Caco-2 (cell line): ENCODE data around the gene LTO1. TPM values are rescaled to one million over a fixed set of nuclear protein-coding genes. Genes with fewer than 3 reads are reported as not detected.

Source experiments
- BruUV-seq: library from RNA; stranded (reverse); fragments of 400-500 nt; replicated peaks from 2 replicates; lab custom pipeline; 2021; lab: Mats Ljungman, UMichigan
- CTCF ChIA-PET: fragments of 300-600 bp; sonication (Branson Sonifier 250); formaldehyde crosslinking; loops from one replicate; lab custom pipeline; 2022; ENCODE audit warnings: antibody characterized with exemption; lab: Charles Lee
- POLR2A ChIA-PET: fragments of 300-600 bp; sonication (Branson Sonifier 250); formaldehyde crosslinking; loops from one replicate; lab custom pipeline; 2022; ENCODE audit warnings: antibody characterized with exemption; lab: Charles Lee
- DNase-seq, 2 experiments: peaks; one replicate each; pipeline versions ENCODE4 v3.0.0 to v3.0.0-alpha.2; 2020 to 2022
- H3K27me3 ChIP-seq: replicated peaks from 2 replicates; pipeline ENCODE4 v1.6.0; 2011; ENCODE audit warnings: low read length; ENCODE audit not compliant: control insufficient read depth, insufficient read depth
- H3K36me3 ChIP-seq: 2 replicates; pipeline ENCODE4 v1.5.1; 2011; ENCODE audit warnings: low read length; ENCODE audit not compliant: control insufficient read depth, insufficient read depth
- H3K4me1 ChIP-seq: fragments of 250-450 bp; sonication (Bioruptor Pico); 2 replicates; pipeline ENCODE4 v1.5.1; 2020; ENCODE audit warnings: mild to moderate bottlenecking
- H3K4me3 ChIP-seq: 2 replicates; pipeline ENCODE4 v1.5.1; 2011; ENCODE audit warnings: low read depth, mild to moderate bottlenecking, control low read depth, low read length
- H3K9me3 ChIP-seq: fragments of 250-450 bp; sonication (Bioruptor Pico); 2 replicates; pipeline ENCODE4 v1.5.1; 2020; ENCODE audit warnings: mild to moderate bottlenecking, moderate library complexity
- H3K27ac Mint-ChIP-seq: one replicate; pipeline ENCODE4 v1.8.0; 2022; ENCODE audit warnings: mixed read lengths; ENCODE audit not compliant: unreplicated experiment
- H3K27me3 Mint-ChIP-seq: one replicate; pipeline ENCODE4 v1.8.0; 2022; ENCODE audit warnings: mixed read lengths; ENCODE audit not compliant: insufficient read depth, unreplicated experiment
- H3K36me3 Mint-ChIP-seq: one replicate; pipeline ENCODE4 v1.8.0; 2022; ENCODE audit warnings: mild to moderate bottlenecking, mixed read lengths; ENCODE audit not compliant: insufficient read depth, unreplicated experiment
- H3K4me1 Mint-ChIP-seq: one replicate; pipeline ENCODE4 v1.8.0; 2022; ENCODE audit warnings: low read depth, mixed read lengths; ENCODE audit not compliant: unreplicated experiment
- H3K4me3 Mint-ChIP-seq: one replicate; pipeline ENCODE4 v1.8.0; 2022; ENCODE audit warnings: mild to moderate bottlenecking, moderate library complexity, mixed read lengths; ENCODE audit not compliant: unreplicated experiment
- H3K9me3 Mint-ChIP-seq: one replicate; pipeline ENCODE4 v1.8.0; 2022; ENCODE audit warnings: mixed read lengths; ENCODE audit not compliant: unreplicated experiment
- CTCF ChIP-seq, 2 experiments: fragments of 200-600 bp in 1 of 2; IDR thresholded peaks; 1 replicate in 1 of 2; 2 replicates in 1 of 2; pipeline versions ENCODE4 v1.5.1 to v1.8.0; 2011 to 2022; ENCODE audit warnings: antibody characterized with exemption in 1 of 2, control low read depth in 1 of 2, inconsistent platforms in 1 of 2, low read depth in 1 of 2, low read length in 1 of 2, mild to moderate bottlenecking in 1 of 2, moderate library complexity in 1 of 2; ENCODE audit not compliant: insufficient read depth in 1 of 2, severe bottlenecking in 1 of 2, unreplicated experiment in 1 of 2
- intact Hi-C: fragments of 100-400 bp; cut with micrococcal nuclease; formaldehyde crosslinking; loops from one replicate; pipeline ENCODE4 v1.10.0; 2022; ENCODE audit not compliant: unreplicated experiment
- total RNA-seq: library from RNA; stranded (reverse); gene quantifications from 2 replicates; pipeline ENCODE4 v1.2.3, GENCODE V29; 2022

Gene LTO1
- total RNA-seq, 1 experiment from 2014 or later, result 49.3 TPM

- no peaks in the 10 kb centered on the region for H3K27me3 Mint-ChIP-seq
- H3K4me3 ChIP-seq, result no peak overlapping the region
- no peak for TF ChIP-seq CTCF (IDR thresholded peaks at IDR 0.05; ENCODE audit: insufficient read depth in 1 of 2, low read depth in 1 of 2, low read length in 1 of 2, severe bottlenecking in 1 of 2, unreplicated experiment in 1 of 2)
- POLR2A ChIA-PET, result no interaction called here
- intact Hi-C loops, result no loop called here
- no peaks in the 10 kb centered on the region for H3K9me3 Mint-ChIP-seq
- no peak overlapping the region for H3K4me3 Mint-ChIP-seq
- DNase-seq, result no peak
- H3K27ac Mint-ChIP-seq, result no peak overlapping the region
- peaks cover 16% of the 10 kb centered on the region for H3K4me1 Mint-ChIP-seq
- H3K36me3 Mint-ChIP-seq, result no peaks in the 10 kb centered on the region
- H3K36me3 ChIP-seq, result no peaks in the 10 kb centered on the region
- no TSS peak for BruUV-seq
- CTCF ChIA-PET, result no interaction called here
- H3K27me3 ChIP-seq, result no peaks in the 10 kb centered on the region
- peaks cover 18% of the 10 kb centered on the region for H3K4me1 ChIP-seq
- H3K9me3 ChIP-seq, result 0 out of 2 replicates have a peak, but pooled peaks cover 3% of the 10 kb centered on the region
Observed at GRCh38 chr11:69618237-69618636, 56.9 kb downstream of the LTO1 start.

- TF ChIP-seq CTCF (IDR thresholded peaks at IDR 0.05; ENCODE audit: insufficient read depth in 1 of 2, low read depth in 1 of 2, low read length in 1 of 2, severe bottlenecking in 1 of 2, unreplicated experiment in 1 of 2), result no peak
- H3K36me3 ChIP-seq, result no peaks in the 10 kb centered on the region
- no peak for DNase-seq
- Mint-ChIP-seq H3K9me3 (no peaks in the 10 kb centered on the region), H3K36me3 (no peaks in the 10 kb centered on the region), H3K27me3 (no peaks in the 10 kb centered on the region), H3K4me1 (peaks cover 16% of the 10 kb centered on the region), H3K27ac (no peak overlapping the region), H3K4me3 (no peak overlapping the region)
- BruUV-seq, result no TSS peak
- ChIA-PET POLR2A (no interaction called here), CTCF (no interaction called here)
- peaks cover 18% of the 10 kb centered on the region for H3K4me1 ChIP-seq
- intact Hi-C loops, result no loop called here
- no peak overlapping the region for H3K4me3 ChIP-seq
- no peaks in the 10 kb centered on the region for H3K27me3 ChIP-seq
- 0 out of 2 replicates have a peak, but pooled peaks cover 3% of the 10 kb centered on the region for H3K9me3 ChIP-seq
Observed at GRCh38 chr11:69617682-69618081, 57.5 kb downstream of the LTO1 start.

GRCh38 chr11:69617220-69617619 is 57.9 kb downstream of the LTO1 start:
- intact Hi-C loops, result no loop called here
- Mint-ChIP-seq H3K36me3 (no peaks in the 10 kb centered on the region), H3K9me3 (no peaks in the 10 kb centered on the region), H3K4me1 (peaks cover 16% of the 10 kb centered on the region), H3K27ac (no peak overlapping the region), H3K4me3 (no peak overlapping the region), H3K27me3 (no peaks in the 10 kb centered on the region)
- ChIA-PET POLR2A (interaction anchor here (0.6 kb wide), 1 partner anchor 22 kb away, joined by 4 read pairs; no protein-coding TSS in a partner anchor), CTCF (no interaction called here)
- H3K36me3 ChIP-seq, result no peaks in the 10 kb centered on the region
- H3K4me3 ChIP-seq, result no peak overlapping the region
- H3K27me3 ChIP-seq, result no peaks in the 10 kb centered on the region
- peaks cover 18% of the 10 kb centered on the region for H3K4me1 ChIP-seq
- DNase-seq, result no peak
- H3K9me3 ChIP-seq, result 0 out of 2 replicates have a peak, but pooled peaks cover 3% of the 10 kb centered on the region
- BruUV-seq, result no TSS peak
- no peak for TF ChIP-seq CTCF (IDR thresholded peaks at IDR 0.05; ENCODE audit: insufficient read depth in 1 of 2, low read depth in 1 of 2, low read length in 1 of 2, severe bottlenecking in 1 of 2, unreplicated experiment in 1 of 2)

Other genes with a start within 250 kb of the LTO1 start
- gene LINC01488, start 193.7 kb downstream of the LTO1 start, total RNA-seq, result 0.12 TPM in 1 of 2 replicates, not detected in the other
- gene CCND1, start 34.2 kb downstream of the LTO1 start, total RNA-seq, result 288 and 331 TPM in 2 replicates
- 1.1 and 1.7 TPM in 2 replicates for gene FGF19, start 28.7 kb upstream of the LTO1 start, total RNA-seq
- not detected in 2 replicates for gene FGF4, start 100.0 kb upstream of the LTO1 start, total RNA-seq
- gene FGF3, start 144.1 kb upstream of the LTO1 start, total RNA-seq, result not detected in 2 replicates